Sciatic nerve (tissue), 2 donors: ENCODE data around the gene LSMEM2. TPM values are rescaled to one million over a fixed set of nuclear protein-coding genes. Genes with fewer than 3 reads are reported as not detected.
"Not testable (repeated sequence)": the region's sequence is repeated elsewhere in the genome, so short reads cannot be mapped to it uniquely, and the experiment has no call there.

Source experiments
- ATAC-seq: fragments of 200-7000 bp; cut with Tn5 transposase; one replicate; pipeline ENCODE4 v1.9.1; 2020; ENCODE audit warnings: mild to moderate bottlenecking, moderate library complexity
- DNase-seq: peaks from one replicate; pipeline ENCODE4 v3.0.0-alpha.2; 2020; ENCODE audit warnings: low spot score
- intact Hi-C: fragments of 100-400 bp; cut with DNase I; formaldehyde crosslinking; loops from one replicate; pipeline ENCODE4 v1.14.2; 2022
- total RNA-seq: library from RNA; stranded (reverse); fragmentation: NEBNext Ultra II Directional; extraction: Animal tissue kit (Norgen Biotek cat#: 25700); gene quantifications from one replicate; pipeline ENCODE4 v1.2.1, GENCODE V29; 2021
- donor health status: DM: no; HTN: no; CAD: no.
- donor health status: DM: no; HTN: no; CAD: no.

LSMEM2 gene
- total RNA-seq, 1 donor from 2014 or later = 2.0 TPM

DNA sequence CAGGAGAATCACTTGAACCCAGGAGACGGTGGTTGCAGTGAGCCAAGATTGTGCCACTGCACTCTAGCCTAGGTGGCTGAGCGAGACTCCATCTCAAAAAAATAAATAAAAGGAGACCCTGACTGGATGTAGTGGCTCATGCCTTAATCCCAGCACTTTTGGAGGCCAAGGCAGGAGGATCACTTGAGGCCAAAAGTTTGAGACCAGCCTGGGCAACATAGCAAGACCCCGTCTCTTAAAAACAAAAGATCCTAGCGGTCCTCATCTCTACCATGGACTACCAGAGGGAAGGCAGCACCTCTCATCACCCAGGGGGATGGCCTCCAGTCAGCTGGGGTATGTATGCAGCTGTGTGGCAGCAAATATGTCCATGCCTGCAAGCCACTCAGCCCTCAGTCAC, 16.7 kb upstream of the LSMEM2 start:
- intact Hi-C loops = not testable (repeated sequence)

DNA sequence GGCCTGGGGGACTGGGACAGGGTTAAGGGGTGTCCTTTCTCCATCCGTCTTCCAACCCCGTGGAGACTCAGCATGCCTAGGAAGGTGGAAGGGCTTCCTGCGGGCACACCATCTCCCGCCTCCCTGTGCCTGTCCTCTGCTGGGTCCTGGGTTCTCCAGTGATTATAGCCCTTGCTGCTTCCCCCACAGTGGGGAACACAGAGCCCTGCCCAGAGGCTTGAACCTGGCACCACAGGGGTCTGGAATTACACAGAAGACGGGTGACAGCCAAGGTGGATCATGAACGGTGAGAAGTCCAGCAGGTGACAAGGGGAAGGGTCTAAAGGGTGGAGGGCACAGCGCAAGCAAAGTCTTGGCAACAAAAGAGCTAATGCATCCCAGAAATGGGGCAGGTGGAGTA, 16.1 kb upstream of the LSMEM2 start:
- DNase-seq (no peak), ATAC-seq (no peak)
- intact Hi-C loops = no loop called here

More for the DNA sequence above, 16.7 kb upstream of the LSMEM2 start:
- ATAC-seq, DNase-seq: not testable (repeated sequence)

DNA sequence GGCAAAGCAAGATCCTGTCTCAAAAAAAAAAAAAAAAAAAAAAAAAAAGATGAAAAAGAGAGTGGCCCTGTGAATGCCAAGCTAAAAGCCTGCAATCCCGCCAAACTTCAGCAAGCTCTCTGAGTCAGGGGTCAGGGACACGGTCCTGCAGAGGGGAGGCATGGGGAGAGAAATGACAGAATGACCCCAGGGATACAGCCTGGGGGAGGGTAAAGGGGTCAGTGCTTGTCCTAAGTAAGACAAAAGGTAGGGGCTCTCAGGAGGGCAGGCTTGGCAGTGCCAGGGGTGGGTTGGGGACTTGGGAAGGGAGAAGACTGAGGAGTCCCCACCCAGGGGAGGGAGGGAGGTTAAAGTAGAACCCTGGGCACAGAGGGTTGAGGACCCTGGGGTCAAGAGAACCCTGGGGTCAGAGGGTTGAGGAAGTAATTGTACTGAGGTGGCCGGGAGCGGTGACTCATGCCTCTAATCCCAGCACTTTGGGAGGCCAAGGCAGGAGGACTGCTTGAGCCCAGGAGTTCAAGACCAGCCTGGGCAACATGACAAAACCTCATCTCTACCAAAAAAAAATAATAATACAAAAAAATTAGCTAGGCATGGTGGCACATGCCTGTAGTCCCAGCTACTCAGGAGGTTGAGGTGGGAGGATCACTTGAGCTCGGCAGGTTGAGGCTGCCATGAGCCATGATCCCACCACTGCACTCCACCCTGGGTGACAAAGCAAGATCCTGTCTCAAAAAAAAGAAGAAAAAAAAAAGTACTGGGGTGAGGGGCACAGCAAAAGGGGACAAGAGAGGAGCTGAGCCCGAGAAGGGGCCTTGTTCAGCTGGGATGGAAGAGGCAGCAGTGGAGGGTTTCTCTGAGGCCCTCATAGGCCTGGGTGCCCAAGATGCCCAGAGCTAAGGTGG, 15.2 kb upstream of the LSMEM2 start:
- DNase-seq = no peak
- intact Hi-C loops = no loop called here
- ATAC-seq = no peak

DNA sequence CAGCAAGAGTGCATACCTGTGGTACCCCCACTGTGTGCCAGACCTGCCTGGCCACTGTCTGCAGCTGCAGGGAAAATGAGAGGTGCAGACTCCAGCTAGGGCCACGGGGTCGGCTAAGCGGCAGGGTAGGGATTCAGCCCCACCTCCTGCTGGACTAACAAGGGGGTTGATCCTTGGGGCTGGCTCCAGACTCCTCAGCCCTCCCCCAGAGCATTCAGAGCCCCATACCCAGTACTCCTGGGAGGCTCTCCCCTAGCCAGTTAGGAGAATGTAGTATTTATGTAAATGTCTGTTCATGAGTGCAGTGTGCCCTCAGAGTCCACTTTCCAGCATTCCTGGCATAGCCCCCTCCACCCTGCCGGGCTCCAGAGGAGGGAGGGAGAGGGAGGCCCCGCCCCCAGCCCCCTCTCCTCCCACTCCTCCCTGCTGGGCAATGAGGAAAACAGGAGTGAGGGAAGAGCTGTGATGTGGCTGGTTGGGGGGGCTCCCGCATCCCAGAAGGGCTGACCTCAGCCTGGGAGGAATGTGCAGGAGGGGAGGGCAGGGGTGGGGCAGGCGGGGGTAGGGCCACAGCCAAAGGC, 14.4 kb upstream of the LSMEM2 start:
- intact Hi-C loops = no loop called here
- DNase-seq = peak; percentile 88
- ATAC-seq = peak; percentile 77

DNA sequence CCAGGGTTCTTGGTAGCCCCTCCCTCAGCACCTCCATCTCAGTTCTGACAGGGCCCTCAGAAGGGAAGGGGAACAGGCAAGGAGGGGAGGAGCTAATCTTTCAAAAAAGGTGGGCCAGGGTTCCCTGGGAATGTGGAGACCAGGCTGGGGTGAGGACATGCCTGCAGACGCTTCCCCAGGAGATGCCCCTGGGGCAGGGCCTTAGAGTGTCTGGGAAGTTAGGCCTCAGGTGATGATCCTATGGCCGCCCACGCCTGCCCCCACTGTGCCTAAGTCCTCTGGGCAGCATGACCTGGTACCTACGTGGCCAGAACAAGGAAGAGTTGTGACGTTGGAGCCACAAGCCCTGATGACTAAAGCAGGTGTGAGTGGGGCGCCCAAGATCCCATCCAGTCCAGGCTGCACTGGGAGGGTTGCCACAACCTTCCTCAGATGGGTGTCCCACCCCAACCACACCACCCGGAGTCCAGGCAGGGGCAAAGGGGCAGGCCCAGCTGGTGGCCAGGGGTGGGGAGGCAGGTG, 13.9 kb upstream of the LSMEM2 start:
- intact Hi-C loops = no loop called here
- DNase-seq = no peak

DNA sequence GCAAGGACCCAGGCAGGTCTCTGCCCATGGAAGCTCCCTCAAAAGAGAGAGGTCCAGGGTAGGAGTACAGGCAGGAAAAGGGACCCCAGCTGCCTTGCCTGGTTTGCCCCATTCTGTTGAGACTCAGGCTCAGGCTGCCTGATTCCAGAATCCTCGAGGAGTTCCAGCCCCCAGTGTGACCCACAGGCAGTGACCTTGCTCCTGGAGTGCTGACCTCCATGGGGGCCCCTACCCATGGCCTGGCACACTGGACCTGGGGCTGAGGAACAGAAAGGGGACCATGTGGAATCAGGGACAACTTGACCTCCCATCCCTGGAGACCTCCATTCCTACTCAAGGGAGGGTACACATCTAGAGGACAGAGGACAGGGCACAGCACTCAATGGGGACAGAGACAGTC, 13.3 kb upstream of the LSMEM2 start:
- DNase-seq = no peak
- intact Hi-C loops = no loop called here
- ATAC-seq = no peak

More for the DNA sequence above, 13.9 kb upstream of the LSMEM2 start:
- ATAC-seq = no peak

DNA sequence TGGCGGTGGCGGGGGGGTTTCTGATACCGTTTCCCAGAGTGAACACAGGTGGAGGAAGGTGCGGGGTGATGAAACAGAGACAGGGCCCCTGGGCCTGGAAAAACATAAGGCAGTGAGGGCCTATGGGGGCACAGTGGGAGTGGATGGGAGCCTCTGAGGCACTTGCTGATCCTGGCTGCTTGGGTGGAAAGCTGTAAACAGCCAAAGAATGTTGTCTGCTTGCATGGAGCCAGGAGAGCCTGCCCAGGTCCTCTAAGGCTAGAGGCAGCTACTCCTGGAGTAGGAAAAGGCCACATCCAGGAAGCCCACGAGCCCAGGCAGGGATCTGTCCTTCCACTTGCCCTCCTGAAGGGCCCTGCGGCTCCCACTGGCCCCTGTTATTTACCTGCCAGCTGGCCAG, 12.9 kb upstream of the LSMEM2 start:
- no peak for DNase-seq
- intact Hi-C loops = no loop called here
- ATAC-seq = no peak

DNA sequence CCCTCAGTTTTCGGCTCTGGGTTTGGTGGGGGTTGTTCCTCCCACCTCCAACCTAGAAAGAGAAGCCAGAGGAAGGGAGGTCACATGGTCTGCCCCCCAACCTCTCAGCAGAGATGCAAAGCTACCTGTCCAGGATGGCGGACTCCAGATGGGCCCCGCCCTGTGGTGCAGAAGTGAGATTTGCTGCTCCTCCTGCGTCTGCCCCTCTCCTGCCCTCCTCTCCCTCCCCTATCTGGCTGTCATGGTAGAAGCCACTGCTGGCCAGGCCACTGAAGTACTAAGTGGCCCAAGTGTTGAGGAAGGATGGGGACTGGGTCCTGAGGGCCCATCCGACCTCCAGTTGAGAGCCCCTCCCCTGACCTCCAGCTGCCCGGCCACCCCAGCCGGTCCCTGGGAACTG, 12.1 kb upstream of the LSMEM2 start:
- intact Hi-C loops = no loop called here
- no peak for ATAC-seq
- no peak for DNase-seq

DNA sequence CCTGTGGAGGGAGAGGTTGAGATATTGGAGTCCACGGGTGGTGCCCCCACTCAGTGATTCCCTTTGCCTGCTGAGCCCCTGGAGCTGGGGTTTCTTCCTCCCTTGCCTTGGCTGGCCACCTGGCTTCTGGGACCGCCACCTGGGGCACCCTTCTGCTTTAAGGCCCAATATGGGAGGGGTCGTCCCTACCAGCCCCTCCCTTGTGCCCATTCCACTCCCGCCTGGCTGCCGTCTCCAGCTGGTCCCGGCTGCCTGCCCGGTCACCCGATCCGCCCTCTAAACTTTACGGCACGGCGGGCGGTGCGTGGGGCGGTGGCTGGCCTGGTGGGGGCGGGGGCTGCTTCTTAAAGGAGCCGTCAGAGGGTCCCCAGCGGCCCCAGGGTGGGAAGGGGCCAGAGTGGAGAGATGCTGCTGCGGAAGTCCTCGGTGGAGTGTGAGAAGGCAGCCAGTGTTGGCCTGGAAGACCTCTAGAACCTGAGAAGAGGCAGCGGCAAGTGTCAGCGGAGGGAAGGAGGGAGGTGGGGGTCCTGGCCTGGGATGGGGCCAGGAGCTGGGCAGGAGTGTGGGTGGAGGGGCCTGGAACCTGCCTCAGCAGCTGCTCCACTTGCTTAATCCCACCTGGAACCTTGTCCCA, 11.5 kb upstream of the LSMEM2 start:
- ATAC-seq = peak; percentile 53
- intact Hi-C loops = no loop called here

DNA sequence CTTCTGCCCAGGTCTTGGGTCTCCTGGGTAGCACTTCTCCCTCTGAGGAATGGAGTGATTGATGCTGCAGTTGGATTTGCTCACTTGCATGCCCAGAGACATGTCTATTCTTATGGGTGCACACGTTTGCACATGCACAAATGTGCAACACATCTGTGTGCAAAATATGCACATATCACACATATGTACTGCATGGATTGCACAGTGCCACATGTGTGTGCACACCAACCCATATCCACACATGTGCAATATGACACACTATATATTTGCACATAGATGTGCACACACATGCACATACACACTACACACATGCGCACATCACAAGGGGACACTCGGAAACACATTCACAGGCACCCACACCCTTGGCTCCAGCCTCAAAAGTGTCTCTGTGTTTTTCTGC, 10.6 kb upstream of the LSMEM2 start:
- no peak for DNase-seq
- ATAC-seq = no peak
- intact Hi-C loops = no loop called here

More for the DNA sequence above, 11.5 kb upstream of the LSMEM2 start:
- DNase-seq = no peak

DNA sequence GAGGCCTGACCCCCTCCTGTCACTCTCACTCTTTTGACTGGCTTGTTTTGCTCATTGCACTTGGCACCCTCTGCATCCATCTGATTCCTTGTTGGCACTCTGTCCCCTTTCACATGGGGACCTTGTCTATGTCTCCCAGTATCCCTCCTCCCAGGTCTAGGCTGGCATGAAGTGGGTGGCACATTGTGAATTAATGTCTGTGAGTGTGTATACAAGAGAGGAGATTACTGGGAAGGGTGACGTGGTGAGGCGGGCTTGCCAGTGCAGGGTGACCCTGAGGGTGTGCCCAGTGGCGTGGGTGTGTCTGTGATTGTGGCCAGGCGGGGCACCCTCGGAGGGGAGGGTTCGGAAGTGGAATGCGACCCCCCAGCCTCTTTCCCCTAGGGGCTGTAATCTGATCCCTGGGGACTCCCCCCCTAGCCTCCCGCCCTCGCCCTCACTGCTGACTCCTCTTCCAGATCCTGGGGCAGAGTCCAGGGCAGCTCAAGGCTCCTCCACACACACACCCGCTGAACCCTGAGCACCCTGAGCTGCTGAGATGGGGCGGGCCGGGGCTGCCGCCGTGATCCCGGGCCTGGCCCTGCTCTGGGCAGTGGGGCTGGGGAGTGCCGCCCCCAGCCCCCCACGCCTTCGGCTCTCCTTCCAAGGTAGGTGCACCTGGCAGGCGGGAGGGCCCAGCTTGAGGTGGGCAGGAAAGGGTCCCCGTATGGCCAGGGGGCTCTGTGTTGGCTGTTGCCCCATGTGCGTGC, 10.0 kb upstream of the LSMEM2 start, which contains the start of gene SEMA3B:
Gene SEMA3B (plus strand): TSS at position 445 of the 749 bp plus-strand sequence. CDS start 94 bp downstream, at position 539.
- DNase-seq = peak; percentile 90
- ATAC-seq = peak; percentile 25
- intact Hi-C loops = no loop called here

DNA sequence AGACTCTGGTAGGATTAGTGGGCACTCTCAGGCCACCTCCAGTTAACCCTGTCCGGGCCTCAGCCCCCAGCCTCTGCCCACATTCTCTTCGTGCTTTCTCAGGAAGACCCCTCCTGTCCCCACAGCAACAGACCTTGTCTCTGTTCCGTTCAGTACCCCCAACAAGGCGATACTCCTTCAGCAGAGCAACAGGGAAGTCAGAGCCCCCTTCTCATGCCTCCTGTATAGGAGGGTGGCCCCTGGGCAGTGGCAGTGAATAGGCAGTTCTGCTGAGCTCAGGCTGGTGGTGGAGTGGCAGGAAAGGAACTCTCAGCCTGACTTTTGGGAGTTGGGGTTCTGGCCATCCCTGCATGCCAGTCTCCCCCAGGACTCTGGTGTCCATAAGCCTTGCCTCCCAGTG, 9.4 kb upstream of the LSMEM2 start:
- DNase-seq = no peak
- intact Hi-C loops = no loop called here
- no peak for ATAC-seq

DNA sequence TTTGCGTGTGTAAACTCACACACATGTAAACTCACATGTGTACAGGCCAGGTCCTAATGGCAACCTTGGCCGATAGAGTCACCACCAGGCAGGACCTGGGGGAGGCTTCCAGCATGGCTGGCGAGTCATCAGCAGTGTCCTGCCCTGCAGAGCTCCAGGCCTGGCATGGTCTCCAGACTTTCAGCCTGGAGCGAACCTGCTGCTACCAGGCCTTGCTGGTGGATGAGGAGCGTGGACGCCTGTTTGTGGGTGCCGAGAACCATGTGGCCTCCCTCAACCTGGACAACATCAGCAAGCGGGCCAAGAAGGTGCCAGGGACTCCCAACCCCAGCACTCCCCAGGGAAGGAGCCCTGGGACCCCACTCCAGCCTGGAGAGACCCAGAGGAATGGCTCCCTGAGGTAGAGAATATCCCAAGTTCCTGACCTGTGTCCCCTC, 8.9 kb upstream of the LSMEM2 start:
- no peak for ATAC-seq
- intact Hi-C loops = no loop called here
- no peak for DNase-seq

DNA sequence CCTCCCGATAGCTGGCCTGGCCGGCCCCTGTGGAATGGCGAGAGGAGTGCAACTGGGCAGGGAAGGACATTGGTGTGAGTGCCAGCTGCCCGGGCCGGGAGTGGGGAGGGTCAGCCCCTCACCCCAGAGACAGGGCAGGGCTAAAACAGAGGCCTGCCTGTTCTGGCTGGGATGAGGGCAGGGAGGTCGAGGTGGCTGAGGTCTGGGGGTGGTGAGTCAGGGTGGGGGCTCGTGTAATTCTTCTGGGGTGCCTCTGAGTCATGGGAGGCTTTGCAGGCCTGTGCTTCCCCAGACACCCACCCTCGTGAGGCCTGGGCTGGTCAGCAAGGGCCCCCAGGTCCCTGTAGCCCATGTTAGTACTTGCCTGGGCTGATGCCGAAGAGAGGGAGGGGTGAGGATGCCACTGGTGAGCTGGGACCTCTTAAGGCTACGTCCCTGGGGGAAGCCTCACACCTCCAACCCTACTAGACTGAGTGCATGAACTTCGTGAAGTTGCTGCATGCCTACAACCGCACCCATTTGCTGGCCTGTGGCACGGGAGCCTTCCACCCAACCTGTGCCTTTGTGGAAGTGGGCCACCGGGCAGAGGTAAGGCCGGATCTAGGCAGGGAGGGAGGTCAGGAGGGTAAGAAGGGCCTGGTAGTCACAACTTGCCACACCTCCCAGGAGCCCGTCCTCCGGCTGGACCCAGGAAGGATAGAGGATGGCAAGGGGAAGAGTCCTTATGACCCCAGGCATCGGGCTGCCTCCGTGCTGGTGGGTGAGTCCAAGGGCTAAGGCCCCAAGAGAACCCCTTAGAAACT, 8.3 kb upstream of the LSMEM2 start:
- intact Hi-C loops = no loop called here
- DNase-seq (no peak), ATAC-seq (no peak)

DNA sequence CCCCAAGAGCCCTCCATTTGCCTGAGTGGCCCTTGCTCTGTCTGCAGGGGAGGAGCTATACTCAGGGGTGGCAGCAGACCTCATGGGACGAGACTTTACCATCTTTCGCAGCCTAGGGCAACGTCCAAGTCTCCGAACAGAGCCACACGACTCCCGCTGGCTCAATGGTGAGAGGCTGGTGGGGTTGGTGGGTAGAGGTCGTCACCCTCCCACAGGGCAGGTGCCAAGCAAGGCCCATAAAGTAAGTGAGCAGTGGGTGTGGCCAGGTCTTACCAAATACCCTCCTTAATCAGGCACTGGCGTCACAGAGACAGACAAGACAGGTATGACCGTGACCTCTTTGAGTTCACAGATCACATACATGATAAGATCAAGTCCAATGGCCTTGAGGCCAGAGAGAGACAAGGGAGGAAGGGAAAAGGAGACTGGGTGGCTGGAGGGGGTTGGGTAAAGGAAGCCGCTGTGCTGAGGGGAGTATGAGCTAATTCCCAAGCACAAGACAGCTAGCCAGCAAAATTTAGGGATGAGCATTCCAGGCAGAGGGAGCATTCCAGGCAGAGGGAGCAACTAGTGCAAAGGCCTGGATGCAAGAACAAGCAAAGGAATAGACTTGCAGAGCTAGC, 7.5 kb upstream of the LSMEM2 start:
- intact Hi-C loops = no loop called here
- ATAC-seq = no peak
- no peak for DNase-seq

DNA sequence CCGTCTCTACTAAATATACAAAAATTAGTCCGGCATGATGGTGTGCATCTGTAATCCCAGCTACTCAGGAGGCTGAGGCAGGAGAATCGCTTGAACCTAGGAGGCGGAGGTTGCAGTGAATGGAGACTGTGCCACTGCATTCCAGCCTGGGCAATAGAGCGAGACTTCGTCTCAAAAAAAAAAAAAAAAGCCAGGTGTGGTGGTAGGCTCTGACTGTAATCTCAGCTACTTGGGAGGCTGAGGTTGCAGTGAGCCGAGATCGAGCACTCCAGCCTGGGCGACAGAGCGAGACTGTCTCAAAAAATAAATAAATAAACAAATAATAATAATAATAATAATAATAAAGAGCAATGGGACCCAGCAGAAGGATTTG, 6.4 kb upstream of the LSMEM2 start:
- DNase-seq, intact Hi-C loops, ATAC-seq: not testable (repeated sequence)

DNA sequence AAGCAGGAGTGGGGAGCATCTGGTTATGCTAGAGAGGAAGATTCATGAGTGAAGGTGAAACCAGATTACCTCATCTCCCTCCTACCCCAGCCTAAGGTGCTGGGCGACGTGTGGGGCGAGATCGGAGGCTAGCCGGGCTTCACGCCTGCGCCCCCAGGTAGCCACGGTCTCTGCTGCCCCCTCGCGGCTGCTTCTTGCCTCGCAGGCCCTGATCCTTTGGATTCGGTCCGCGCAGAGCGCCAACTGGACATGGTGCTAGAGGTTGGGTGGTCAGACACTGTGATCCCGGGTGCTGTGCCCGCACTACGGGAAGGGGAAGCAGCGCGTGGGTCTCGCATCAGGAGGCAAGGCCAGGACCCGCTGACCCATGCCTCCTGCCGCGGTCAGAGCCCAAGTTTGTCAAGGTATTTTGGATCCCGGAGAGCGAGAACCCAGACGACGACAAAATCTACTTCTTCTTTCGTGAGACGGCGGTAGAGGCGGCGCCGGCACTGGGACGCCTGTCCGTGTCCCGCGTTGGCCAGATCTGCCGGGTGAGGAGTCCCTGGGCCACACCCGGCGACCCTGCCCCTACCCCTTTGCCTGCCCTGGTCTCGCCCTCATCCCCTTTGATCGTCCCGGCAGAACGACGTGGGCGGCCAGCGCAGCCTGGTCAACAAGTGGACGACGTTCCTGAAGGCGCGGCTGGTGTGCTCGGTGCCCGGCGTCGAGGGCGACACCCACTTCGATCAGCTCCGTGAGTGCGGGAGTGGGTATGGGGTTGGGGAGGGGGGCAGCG, 5.8 kb upstream of the LSMEM2 start:
- ATAC-seq (peak; percentile 72), DNase-seq (peak; percentile 95)
- intact Hi-C loops = no loop called here
